Naive thymus-derived CD4-positive, alpha-beta T cell (primary cell): ENCODE results near the gene KDM8. TPM values are rescaled to one million over a fixed set of nuclear protein-coding genes. Genes with fewer than 3 reads are reported as not detected.

Experiments
- ATAC-seq: fragments of 150-1000 bp; cut with Tn5 transposase; 2 replicates; pipeline ENCODE4 v1.10.0; 2021; ENCODE audit warnings: mild to moderate bottlenecking, moderate library complexity
- CTCF ChIA-PET: fragments of 350-600 bp; sonication (Branson Sonifier 250); formaldehyde crosslinking; loops from one replicate; lab custom pipeline; 2021; ENCODE audit warnings: antibody characterized with exemption; lab: Charles Lee
- POLR2A ChIA-PET: fragments of 350-600 bp; sonication (Branson Sonifier 250); formaldehyde crosslinking; loops from one replicate; lab custom pipeline; 2021; ENCODE audit warnings: antibody characterized with exemption, inconsistent platforms; lab: Charles Lee
- DNase-seq, 9 donors: peaks; one replicate each; pipeline versions ENCODE4 v3.0.0 to v3.0.0-alpha.2; 2020 to 2022; ENCODE audit warnings: mixed read lengths in 1 of 9
- H3K27ac ChIP-seq: one replicate; pipeline ENCODE4 v1.7.0; 2013; ENCODE audit warnings: mild to moderate bottlenecking, low read depth, low read length, moderate library complexity
- H3K27me3 ChIP-seq, 2 donors: one replicate each; pipeline ENCODE4 v1.7.0; 2013; ENCODE audit warnings: low read length in 2 of 2, mild to moderate bottlenecking in 2 of 2, moderate library complexity in 2 of 2; ENCODE audit not compliant: control insufficient read depth in 2 of 2, insufficient read depth in 2 of 2
- H3K36me3 ChIP-seq, 3 experiments: 1 replicate in 2 of 3; 2 replicates in 1 of 3; pipeline ENCODE4 v1.7.0; 2013; ENCODE audit warnings: low read length in 3 of 3, mild to moderate bottlenecking in 3 of 3, moderate library complexity in 1 of 3; ENCODE audit not compliant: insufficient read depth in 3 of 3, control insufficient read depth in 2 of 3
- H3K4me1 ChIP-seq, 2 donors: one replicate each; pipeline ENCODE4 v1.7.0; 2013; ENCODE audit warnings: low read length in 2 of 2, mild to moderate bottlenecking in 2 of 2, moderate library complexity in 1 of 2; ENCODE audit not compliant: control insufficient read depth in 2 of 2, insufficient read depth in 2 of 2
- H3K4me3 ChIP-seq: 2 replicates; pipeline ENCODE4 v1.7.0; 2013; ENCODE audit warnings: mild to moderate bottlenecking, low read length
- H3K9me3 ChIP-seq, 3 experiments: 1 replicate in 2 of 3; 2 replicates in 1 of 3; pipeline ENCODE4 v1.7.0; 2013; ENCODE audit warnings: low read length in 3 of 3; ENCODE audit not compliant: control insufficient read depth in 2 of 3
- H3K27ac Mint-ChIP-seq, 9 donors: one replicate each; pipeline ENCODE4 v1.8.0; 2020 to 2022; ENCODE audit warnings: mixed read lengths in 9 of 9, mild to moderate bottlenecking in 8 of 9, moderate library complexity in 5 of 9, inconsistent platforms in 2 of 9
- H3K27me3 Mint-ChIP-seq, 5 donors: one replicate each; pipeline ENCODE4 v1.8.0; 2021 to 2022; ENCODE audit warnings: mixed read lengths in 5 of 5, mild to moderate bottlenecking in 1 of 5
- H3K36me3 Mint-ChIP-seq, 5 donors: one replicate each; pipeline ENCODE4 v1.8.0; 2020 to 2022; ENCODE audit warnings: mixed read lengths in 5 of 5, mild to moderate bottlenecking in 3 of 5, inconsistent platforms in 1 of 5
- H3K4me1 Mint-ChIP-seq, 7 donors: one replicate each; pipeline ENCODE4 v1.8.0; 2020 to 2022; ENCODE audit warnings: mixed read lengths in 7 of 7, mild to moderate bottlenecking in 3 of 7, inconsistent platforms in 1 of 7
- H3K4me3 Mint-ChIP-seq, 10 donors: one replicate each; pipeline ENCODE4 v1.8.0; 2020 to 2022; ENCODE audit warnings: mild to moderate bottlenecking in 10 of 10, mixed read lengths in 10 of 10, moderate library complexity in 6 of 10, inconsistent platforms in 2 of 10
- H3K9me3 Mint-ChIP-seq, 11 donors: one replicate each; pipeline ENCODE4 v1.8.0; 2020 to 2022; ENCODE audit warnings: mixed read lengths in 11 of 11, mild to moderate bottlenecking in 4 of 11, inconsistent platforms in 1 of 11, moderate library complexity in 1 of 11
- intact Hi-C, 2 donors: fragments of 100-400 bp; cut with micrococcal nuclease; formaldehyde crosslinking; loops; one replicate each; pipeline ENCODE4 v1.15.1; 2023
- polyA plus RNA-seq, 2 donors: library from polyadenylated mRNA; unstranded; fragments of 300-500 nt; fragmentation: Illumina TruSeq; gene quantifications; one replicate each; pipeline ENCODE4 v1.2.3, GENCODE V29; 2021
- total RNA-seq, 6 experiments: library from RNA in 5 of 6; stranded (reverse) in 5 of 6; gene quantifications; 1 replicate in 5 of 6; 2 replicates in 1 of 6; pipeline ENCODE4 v1.2.3 and lab custom pipeline; 2021 to 2026

The KDM8 gene
- total and polyA plus RNA-seq, 7 experiments from 2014 or later, result 10.0 to 34.4 (median 18.5) TPM

DNA sequence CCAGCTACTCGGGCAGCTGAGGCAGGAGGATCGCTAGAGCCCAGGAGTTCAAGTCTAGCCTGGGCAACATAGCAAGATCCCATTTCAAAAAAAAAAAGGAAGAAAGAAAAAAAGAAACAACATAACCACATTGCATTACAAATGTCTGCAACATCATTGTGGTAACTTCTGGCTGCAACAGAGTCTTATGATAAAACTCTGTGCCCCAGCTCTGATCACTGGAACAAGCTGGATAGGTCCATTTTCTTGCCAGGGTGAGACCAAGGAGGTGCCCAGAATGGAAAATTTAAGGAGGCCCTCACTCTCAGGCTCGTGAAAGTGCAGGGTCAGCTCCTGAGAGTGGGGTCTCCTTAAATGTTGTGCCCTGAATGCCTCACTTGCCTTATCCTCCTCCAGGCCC, 37.8 kb upstream of the KDM8 start:
- Histone ChIP-seq H3K27me3 (no peaks in the 10 kb centered on the region), H3K4me1 (peaks cover 16 to 22% of the 10 kb centered on the region in 2 donors), H3K27ac (no peak overlapping the region), H3K9me3 (peaks cover 0 to 7% (median 0%) of the 10 kb centered on the region in 3 experiments), H3K4me3 (no peak overlapping the region), H3K36me3 (no peaks in the 10 kb centered on the region)
- ATAC-seq (no peak), DNase-seq (no peak)
- Mint-ChIP-seq H3K9me3 (peaks cover 0 to 27% (median 7%) of the 10 kb centered on the region in 11 donors), H3K36me3 (peaks cover 0 to 11% (median 5%) of the 10 kb centered on the region in 5 donors), H3K27ac (peak overlapping the region in 5 of 9 donors; percentile 25 to 60 (median 39)), H3K4me3 (no peak overlapping the region), H3K4me1 (peaks cover 24 to 40% (median 36%) of the 10 kb centered on the region in 7 donors), H3K27me3 (peaks cover 0 to 3% (median 0%) of the 10 kb centered on the region in 5 donors)
- intact Hi-C loops, result loop anchor here in 1 of 2 donors (5.0 kb wide), 1 partner anchor 37 kb away; the partner anchor contains the start of gene KDM8
- CTCF ChIA-PET, result interaction anchor here (1.4 to 3.3 kb wide), 4 partner anchors 7 to 202 kb away, joined by 4 to 18 read pairs (median 6); no protein-coding TSS in a partner anchor
- POLR2A ChIA-PET, result interaction anchor here (0.9 to 2.3 kb wide), 3 partner anchors 14 to 34 kb away, joined by 3 to 9 read pairs (median 3); no protein-coding TSS in a partner anchor

DNA sequence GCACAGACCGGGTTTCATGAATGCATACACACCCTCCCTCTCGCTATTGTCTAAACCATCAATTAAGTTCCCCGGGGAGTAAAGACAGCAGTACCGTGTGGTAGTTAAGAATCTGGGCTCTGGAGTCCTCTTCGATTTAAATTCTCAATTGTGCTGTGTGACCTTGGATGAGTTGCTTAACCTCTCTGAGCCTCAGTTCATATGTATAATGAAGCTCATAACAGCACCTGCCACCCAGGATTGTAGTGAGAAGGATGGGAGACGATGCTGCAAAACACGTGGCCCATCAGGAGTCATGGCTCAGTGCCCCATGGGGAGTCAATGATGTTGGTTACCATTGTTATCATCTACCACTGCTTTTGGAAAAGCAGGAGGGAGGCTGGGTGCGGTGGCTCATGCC, 34.5 kb upstream of the KDM8 start:
- ChIA-PET POLR2A (interaction anchor here (0.7 to 8.0 kb wide), 9 partner anchors 9 to 239 kb away, joined by 3 to 95 read pairs (median 4); partner anchors contain the start of gene KDM8), CTCF (interaction anchor here (0.7 to 2.2 kb wide), 2 partner anchors 9 to 13 kb away, joined by 3 to 7 read pairs; no protein-coding TSS in a partner anchor)
- Histone ChIP-seq H3K9me3 (no peaks in the 10 kb centered on the region), H3K4me3 (no peak overlapping the region), H3K27ac (peak overlapping the region; percentile 64), H3K36me3 (no peaks in the 10 kb centered on the region), H3K4me1 (peaks cover 45 to 52% of the 10 kb centered on the region in 2 donors), H3K27me3 (no peaks in the 10 kb centered on the region)
- peaks cover 0 to 16% (median 6%) of the 10 kb centered on the region in 11 donors for H3K9me3 Mint-ChIP-seq
- peaks cover 0 to 3% (median 0%) of the 10 kb centered on the region in 5 donors for H3K27me3 Mint-ChIP-seq
- intact Hi-C loops, result loop anchor here (1.0 to 5.0 kb wide), 3 partner anchors 34 to 288 kb away; partner anchors contain the start of gene KDM8 (in 1 of the 2)
- no peak for DNase-seq
- H3K27ac Mint-ChIP-seq, result peak overlapping the region; percentile 38 to 96 (median 91)
- H3K36me3 Mint-ChIP-seq, result peaks cover 0 to 16% (median 4%) of the 10 kb centered on the region in 5 donors
- ATAC-seq, result no peak
- H3K4me1 Mint-ChIP-seq, result peaks cover 32 to 70% (median 66%) of the 10 kb centered on the region in 7 donors
- H3K4me3 Mint-ChIP-seq, result peak overlapping the region in 6 of 10 donors; percentile 4 to 65 (median 50)

DNA sequence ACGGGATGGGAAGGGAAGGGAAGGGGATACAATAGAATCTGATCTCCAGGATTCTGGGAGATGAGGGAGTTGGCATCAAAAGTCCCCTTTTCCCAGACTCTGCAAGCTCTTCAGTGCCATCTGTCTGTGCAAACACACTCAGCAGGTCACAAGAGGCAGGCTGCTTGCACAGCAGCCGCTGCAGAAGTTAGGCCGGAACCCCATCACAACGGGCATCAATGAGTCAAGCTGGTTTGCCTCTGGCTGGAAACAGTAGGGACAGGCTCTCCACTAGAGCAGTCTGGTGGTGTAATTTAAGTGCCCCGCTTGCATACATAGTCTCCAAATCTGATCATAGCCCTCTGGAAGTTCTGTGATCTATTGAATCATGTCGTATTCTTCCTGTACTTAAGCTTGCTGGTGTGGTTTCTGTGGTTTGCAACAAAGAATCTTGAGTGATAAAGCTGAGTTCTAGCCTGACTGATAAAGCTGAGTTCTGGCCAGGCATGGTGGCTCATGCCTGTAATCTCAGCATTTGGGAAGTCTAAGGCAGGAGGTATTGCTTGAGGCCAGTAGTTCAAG, 33.7 kb upstream of the KDM8 start:
- ATAC-seq, result peak; percentile 94
- Histone ChIP-seq H3K27me3 (no peaks in the 10 kb centered on the region), H3K27ac (peak overlapping the region; percentile 64), H3K9me3 (no peaks in the 10 kb centered on the region), H3K36me3 (no peaks in the 10 kb centered on the region), H3K4me3 (peak overlapping the region; percentile 7), H3K4me1 (peaks cover 53 to 60% of the 10 kb centered on the region in 2 donors)
- POLR2A ChIA-PET, result interaction anchor here (0.9 to 8.0 kb wide), 15 partner anchors 9 to 277 kb away, joined by 3 to 95 read pairs (median 5); partner anchors contain the start of gene KDM8
- peaks cover 38 to 78% (median 74%) of the 10 kb centered on the region in 7 donors for H3K4me1 Mint-ChIP-seq
- peaks cover 0 to 16% (median 4%) of the 10 kb centered on the region in 5 donors for H3K36me3 Mint-ChIP-seq
- intact Hi-C loops, result loop anchor here (1.0 to 5.0 kb wide), 3 partner anchors 33 to 287 kb away; partner anchors contain the start of gene KDM8 (in 1 of the 2)
- DNase-seq, result peak; percentile 32 to 92 (median 88)
- CTCF ChIA-PET, result interaction anchor here (0.6 to 2.3 kb wide), 13 partner anchors 10 to 277 kb away, joined by 3 to 11 read pairs (median 5); no protein-coding TSS in a partner anchor
- H3K4me3 Mint-ChIP-seq, result peak overlapping the region; percentile 38 to 78 (median 70)
- H3K27ac Mint-ChIP-seq, result peak overlapping the region; percentile 67 to 96 (median 91)
- peaks cover 0 to 3% (median 0%) of the 10 kb centered on the region in 5 donors for H3K27me3 Mint-ChIP-seq
- peaks cover 0 to 15% (median 6%) of the 10 kb centered on the region in 11 donors for H3K9me3 Mint-ChIP-seq

DNA sequence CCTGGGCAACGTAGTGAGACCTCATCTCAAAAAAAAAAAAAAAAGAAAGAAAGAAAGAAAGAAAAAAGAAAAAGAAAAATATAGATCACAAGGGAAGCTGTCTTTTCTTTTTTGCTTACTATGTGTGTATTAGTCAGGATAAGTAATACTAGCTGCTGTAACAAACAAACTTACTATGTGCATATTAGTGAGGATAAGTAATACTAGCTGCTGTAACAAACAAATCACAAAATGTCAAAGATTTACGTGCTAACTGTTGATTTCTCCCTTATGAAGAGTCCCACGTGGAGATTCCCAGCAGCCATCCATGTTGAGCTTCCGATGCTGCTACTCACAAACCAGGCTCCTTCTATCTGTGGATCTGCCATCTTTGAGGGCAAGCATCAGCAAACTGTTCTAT, 31.7 kb upstream of the KDM8 start:
- H3K4me3 Mint-ChIP-seq, result peak overlapping the region in 4 of 10 donors; percentile 23 to 75 (median 30)
- H3K27me3 ChIP-seq, result no peaks in the 10 kb centered on the region
- peak overlapping the region; percentile 5 to 96 (median 80) for H3K27ac Mint-ChIP-seq
- DNase-seq, result no peak
- H3K4me1 Mint-ChIP-seq, result peaks cover 39 to 94% (median 75%) of the 10 kb centered on the region in 7 donors
- CTCF ChIA-PET, result interaction anchor here (0.9 to 4.2 kb wide), 9 partner anchors 8 to 196 kb away, joined by 3 to 27 read pairs (median 5); partner anchors contain the start of gene KDM8
- H3K4me1 ChIP-seq, result peaks cover 58 to 65% of the 10 kb centered on the region in 2 donors
- no peak overlapping the region for H3K27ac ChIP-seq
- H3K9me3 ChIP-seq, result no peaks in the 10 kb centered on the region
- H3K4me3 ChIP-seq, result no peak overlapping the region
- intact Hi-C loops, result no loop called here
- no peaks in the 10 kb centered on the region for H3K27me3 Mint-ChIP-seq
- POLR2A ChIA-PET, result interaction anchor here (0.6 to 8.0 kb wide), 11 partner anchors 9 to 248 kb away, joined by 3 to 95 read pairs (median 3); partner anchors contain the start of gene KDM8
- no peaks in the 10 kb centered on the region for H3K36me3 ChIP-seq
- peaks cover 0 to 15% (median 6%) of the 10 kb centered on the region in 11 donors for H3K9me3 Mint-ChIP-seq
- no peak for ATAC-seq
- peaks cover 0 to 12% (median 4%) of the 10 kb centered on the region in 5 donors for H3K36me3 Mint-ChIP-seq

DNA sequence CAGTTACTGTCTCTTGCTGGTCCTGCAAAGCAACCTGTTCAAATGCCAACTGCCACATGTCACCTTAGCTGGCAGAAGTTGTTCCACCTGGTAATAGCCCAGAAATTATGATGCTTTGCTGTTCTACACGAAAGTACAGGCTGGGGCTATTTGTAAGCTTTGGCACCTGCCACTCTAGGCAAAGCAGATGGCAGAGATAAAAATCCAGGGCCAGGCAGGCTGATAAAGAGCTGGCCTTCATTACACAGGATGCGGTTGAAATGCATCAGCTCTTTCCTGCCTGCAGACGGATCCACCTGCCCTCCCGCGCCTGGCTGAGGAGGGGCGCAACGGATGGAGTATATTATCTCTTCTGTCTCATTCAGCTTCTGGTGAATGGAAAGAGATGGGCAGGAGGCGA, 29.3 kb upstream of the KDM8 start:
- peaks cover 0 to 12% (median 4%) of the 10 kb centered on the region in 5 donors for H3K36me3 Mint-ChIP-seq
- H3K27ac Mint-ChIP-seq, result peak overlapping the region; percentile 83 to 92 (median 89)
- H3K4me3 Mint-ChIP-seq, result peak overlapping the region; percentile 31 to 83 (median 62)
- H3K9me3 ChIP-seq, result no peaks in the 10 kb centered on the region
- H3K27me3 ChIP-seq, result no peaks in the 10 kb centered on the region
- H3K4me3 ChIP-seq, result no peak overlapping the region
- H3K36me3 ChIP-seq, result no peaks in the 10 kb centered on the region
- intact Hi-C loops, result no loop called here
- ChIA-PET CTCF (interaction anchor here (0.9 to 4.2 kb wide), 12 partner anchors 10 to 279 kb away, joined by 3 to 27 read pairs (median 5); partner anchors contain the start of gene KDM8), POLR2A (interaction anchor here (0.8 to 8.0 kb wide), 13 partner anchors 9 to 204 kb away, joined by 3 to 95 read pairs (median 5); partner anchors contain the start of gene KDM8)
- DNase-seq (peak in 8 of 9 donors; percentile 8 to 72 (median 62)), ATAC-seq (peak; percentile 31)
- H3K27me3 Mint-ChIP-seq, result no peaks in the 10 kb centered on the region
- peaks cover 0 to 15% (median 6%) of the 10 kb centered on the region in 11 donors for H3K9me3 Mint-ChIP-seq
- peaks cover 32 to 94% (median 75%) of the 10 kb centered on the region in 7 donors for H3K4me1 Mint-ChIP-seq
- H3K27ac ChIP-seq, result peak overlapping the region; percentile 22
- peaks cover 55 to 70% of the 10 kb centered on the region in 2 donors for H3K4me1 ChIP-seq

DNA sequence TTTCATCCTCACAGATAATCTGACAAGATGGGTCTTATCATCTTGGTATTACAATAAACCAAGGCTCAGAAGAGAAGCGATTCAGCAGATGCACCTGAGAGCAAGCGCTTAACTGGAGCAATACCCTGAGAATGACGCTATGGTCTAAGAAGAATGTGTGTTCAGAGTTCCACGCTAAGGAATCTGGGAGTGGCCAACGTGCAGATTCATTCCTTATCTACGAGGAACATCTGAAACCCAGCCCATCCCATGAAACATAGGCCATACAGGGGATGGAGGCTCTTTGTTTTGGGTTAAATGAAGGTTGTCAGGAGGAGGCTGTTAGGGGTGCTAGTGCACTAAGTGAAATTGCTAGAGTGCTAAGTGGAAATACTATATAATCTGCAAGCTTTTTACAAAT, 28.5 kb upstream of the KDM8 start:
- peaks cover 33 to 94% (median 75%) of the 10 kb centered on the region in 7 donors for H3K4me1 Mint-ChIP-seq
- intact Hi-C loops, result no loop called here
- peak overlapping the region in 8 of 9 donors; percentile 43 to 92 (median 84) for H3K27ac Mint-ChIP-seq
- Histone ChIP-seq H3K9me3 (no peaks in the 10 kb centered on the region), H3K27ac (peak overlapping the region; percentile 22), H3K27me3 (no peaks in the 10 kb centered on the region), H3K36me3 (no peaks in the 10 kb centered on the region), H3K4me3 (no peak overlapping the region), H3K4me1 (peaks cover 58 to 75% of the 10 kb centered on the region in 2 donors)
- H3K9me3 Mint-ChIP-seq, result peaks cover 0 to 14% (median 6%) of the 10 kb centered on the region in 11 donors
- H3K36me3 Mint-ChIP-seq, result peaks cover 0 to 12% (median 4%) of the 10 kb centered on the region in 5 donors
- DNase-seq (no peak), ATAC-seq (no peak)
- no peaks in the 10 kb centered on the region for H3K27me3 Mint-ChIP-seq
- ChIA-PET POLR2A (interaction anchor here (1.1 to 8.0 kb wide), 6 partner anchors 19 to 57 kb away, joined by 4 to 95 read pairs (median 7); partner anchors contain the start of gene KDM8), CTCF (interaction anchor here (1.1 to 4.2 kb wide), 4 partner anchors 19 to 60 kb away, joined by 5 to 27 read pairs (median 10); no protein-coding TSS in a partner anchor)
- peak overlapping the region in 2 of 10 donors; percentile 45 to 82 for H3K4me3 Mint-ChIP-seq
